IMR-90 (cell line): ENCODE measurements around the gene GSN. TPM values are rescaled to one million over a fixed set of nuclear protein-coding genes. Genes with fewer than 3 reads are reported as not detected.

Experiments
- ATAC-seq: fragments of 200-7000 bp; cut with Tn5 transposase; 2 replicates; pipeline ENCODE4 v1.9.1; 2020; ENCODE audit warnings: low read depth, mild to moderate bottlenecking, moderate library complexity
- BruUV-seq: library from RNA; stranded (reverse); fragments of 400-500 nt; replicated peaks from 2 replicates; lab custom pipeline; 2021; lab: Mats Ljungman, UMichigan
- CTCF ChIA-PET: fragments of 300-600 bp; formaldehyde crosslinking; extraction: SDS; loops from one replicate; lab custom pipeline; 2021; ENCODE audit warnings: antibody characterized with exemption; lab: Yijun Ruan, JAX
- POLR2A ChIA-PET: fragments of 300-600 bp; sonication (Branson Sonifier 250); formaldehyde crosslinking; loops from one replicate; lab custom pipeline; 2022; ENCODE audit warnings: antibody characterized with exemption; ENCODE audit not compliant: unreplicated experiment; lab: Charles Lee
- DNase-seq: peaks from one replicate; pipeline ENCODE4 v3.0.0; 2013
- H2AFZ ChIP-seq: replicated peaks from 2 replicates; pipeline ENCODE3; 2013; ENCODE audit warnings: low read length, mild to moderate bottlenecking; ENCODE audit not compliant: poor library complexity
- H2AK5ac ChIP-seq: 2 replicates; pipeline ENCODE4 v1.6.1; 2013; ENCODE audit warnings: low read depth, low read length, inconsistent platforms
- H2AK9ac ChIP-seq: replicated peaks from 2 replicates; pipeline ENCODE3; 2013; ENCODE audit warnings: mild to moderate bottlenecking, low read depth, low read length, moderate library complexity; ENCODE audit not compliant: poor library complexity
- H2BK120ac ChIP-seq: 2 replicates; pipeline ENCODE4 v1.6.1; 2013; ENCODE audit warnings: low read depth, low read length, inconsistent platforms
- H2BK15ac ChIP-seq: 3 replicates; pipeline ENCODE4 v1.6.1; 2013; ENCODE audit warnings: low read depth, low read length, inconsistent platforms
- H2BK20ac ChIP-seq: 2 replicates; pipeline ENCODE4 v1.6.1; 2013; ENCODE audit warnings: low read depth, mild to moderate bottlenecking, inconsistent platforms, low read length, moderate library complexity
- H2BK5ac ChIP-seq: 2 replicates; pipeline ENCODE4 v1.6.1; 2013; ENCODE audit warnings: mild to moderate bottlenecking, low read depth, low read length, inconsistent platforms; ENCODE audit not compliant: poor library complexity, severe bottlenecking
- H3K14ac ChIP-seq: replicated peaks from 2 replicates; pipeline ENCODE4 v1.6.1; 2013; ENCODE audit warnings: low read depth, low read length, inconsistent platforms
- H3K18ac ChIP-seq: 2 replicates; pipeline ENCODE4 v1.6.1; 2013; ENCODE audit warnings: low read depth, low read length, control low read depth
- H3K23ac ChIP-seq: 2 replicates; pipeline ENCODE4 v1.6.1; 2013; ENCODE audit warnings: low read depth, low read length, inconsistent platforms
- H3K27ac ChIP-seq: 2 replicates; pipeline ENCODE4 v1.5.1; 2013; ENCODE audit warnings: mild to moderate bottlenecking, control low read depth, low read length; ENCODE audit not compliant: insufficient read depth
- H3K27me3 ChIP-seq: 2 replicates; pipeline ENCODE4 v1.6.1; 2013; ENCODE audit warnings: low read length; ENCODE audit not compliant: control insufficient read depth, insufficient read depth
- H3K36me3 ChIP-seq: 2 replicates; pipeline ENCODE4 v1.6.1; 2013; ENCODE audit warnings: low read length, mixed read lengths; ENCODE audit not compliant: control insufficient read depth, insufficient read depth
- H3K4ac ChIP-seq: 2 replicates; pipeline ENCODE4 v1.6.1; 2013; ENCODE audit warnings: low read depth, low read length, inconsistent platforms
- H3K4me1 ChIP-seq: 2 replicates; pipeline ENCODE4 v1.6.1; 2013; ENCODE audit warnings: low read length, mixed read lengths; ENCODE audit not compliant: control insufficient read depth, insufficient read depth
- H3K4me2 ChIP-seq: 2 replicates; pipeline ENCODE4 v1.6.1; 2013; ENCODE audit warnings: low read depth, mild to moderate bottlenecking, control low read depth, low read length, moderate library complexity
- H3K4me3 ChIP-seq: 2 replicates; pipeline ENCODE4 v1.5.1; 2013; ENCODE audit warnings: low read depth, mild to moderate bottlenecking, control low read depth, low read length, moderate library complexity; ENCODE audit not compliant: insufficient read depth
- H3K56ac ChIP-seq: 2 replicates; pipeline ENCODE4 v1.6.1; 2013; ENCODE audit warnings: low read length, inconsistent platforms; ENCODE audit not compliant: insufficient read depth; ENCODE audit errors: extremely low read depth
- H3K79me1 ChIP-seq, 2 experiments: 2 replicates each; pipeline ENCODE4 v1.6.1; 2013; ENCODE audit warnings: low read length in 2 of 2, inconsistent platforms in 1 of 2, low read depth in 1 of 2
- H3K9ac ChIP-seq: 2 replicates; pipeline ENCODE4 v1.6.1; 2013; ENCODE audit warnings: low read depth, low read length, control low read depth
- H3K9me1 ChIP-seq: 2 replicates; pipeline ENCODE4 v1.6.1; 2013; ENCODE audit warnings: low read length, inconsistent platforms; ENCODE audit not compliant: insufficient read depth
- H3K9me3 ChIP-seq: 2 replicates; pipeline ENCODE4 v1.6.1; 2013; ENCODE audit warnings: low read length; ENCODE audit not compliant: control insufficient read depth, insufficient read depth
- H4K20me1 ChIP-seq: 2 replicates; pipeline ENCODE4 v1.6.1; 2013; ENCODE audit warnings: low read length, inconsistent platforms; ENCODE audit not compliant: insufficient read depth
- H4K5ac ChIP-seq: 2 replicates; pipeline ENCODE4 v1.6.1; 2013; ENCODE audit warnings: mild to moderate bottlenecking, low read depth, low read length, control low read depth
- H4K8ac ChIP-seq, 2 experiments: 2 replicates each; pipeline ENCODE4 v1.6.1; 2013; ENCODE audit warnings: low read depth in 2 of 2, low read length in 2 of 2, control low read depth in 1 of 2, inconsistent platforms in 1 of 2
- H4K91ac ChIP-seq: 2 replicates; pipeline ENCODE4 v1.6.1; 2013; ENCODE audit warnings: low read depth, low read length, inconsistent platforms; ENCODE audit not compliant: insufficient read depth
- BHLHE40 ChIP-seq: fragments of 150-350 bp; IDR thresholded peaks from 2 replicates; pipeline ENCODE4 v1.6.1; 2016; ENCODE audit warnings: mild to moderate bottlenecking, low read depth, low read length
- CEBPB ChIP-seq: IDR thresholded peaks from 2 replicates; pipeline ENCODE4 v1.6.1; 2012; ENCODE audit warnings: low read depth, low read length, improper control_type of control experiment
- CHD1 ChIP-seq: IDR thresholded peaks from 2 replicates; pipeline ENCODE4 v1.6.1; 2012; ENCODE audit warnings: low read depth, low read length, improper control_type of control experiment
- ELK1 ChIP-seq: fragments of 150-350 bp; IDR thresholded peaks from 2 replicates; pipeline ENCODE4 v1.6.1; 2016; ENCODE audit warnings: low read depth, mild to moderate bottlenecking, low read length, moderate library complexity, borderline replicate concordance
- MAFK ChIP-seq: IDR thresholded peaks from 2 replicates; pipeline ENCODE4 v1.6.1; 2012; ENCODE audit warnings: low read depth, low read length, improper control_type of control experiment
- MAZ ChIP-seq: IDR thresholded peaks from 2 replicates; pipeline ENCODE4 v1.6.1; 2012; ENCODE audit warnings: low read depth, mild to moderate bottlenecking, low read length, improper control_type of control experiment, moderate library complexity, borderline replicate concordance
- MXI1 ChIP-seq: IDR thresholded peaks from 2 replicates; pipeline ENCODE4 v1.6.1; 2012; ENCODE audit warnings: low read depth, mild to moderate bottlenecking, low read length, moderate library complexity, borderline replicate concordance
- RAD21 ChIP-seq: IDR thresholded peaks from 2 replicates; pipeline ENCODE4 v1.6.1; 2012; ENCODE audit warnings: low read length, improper control_type of control experiment
- RCOR1 ChIP-seq: IDR thresholded peaks from 2 replicates; pipeline ENCODE4 v1.6.1; 2012; ENCODE audit warnings: mild to moderate bottlenecking, low read length, improper control_type of control experiment; ENCODE audit not compliant: insufficient replicate concordance
- RFX5 ChIP-seq: IDR thresholded peaks from 2 replicates; pipeline ENCODE4 v1.8.0; 2012; ENCODE audit warnings: low read depth, mild to moderate bottlenecking, low read length, moderate library complexity
- SMC3 ChIP-seq: fragments of 150-350 bp; IDR thresholded peaks from 2 replicates; pipeline ENCODE4 v1.6.1; 2016; ENCODE audit warnings: low read depth, mild to moderate bottlenecking, antibody characterized with exemption, low read length, moderate library complexity
- USF2 ChIP-seq: fragments of 150-350 bp; IDR thresholded peaks from 2 replicates; pipeline ENCODE4 v1.6.1; 2017; ENCODE audit warnings: mild to moderate bottlenecking, antibody characterized with exemption, low read length, low read depth
- WGBS, 2 experiments: methylation state at CpG; one replicate each; pipeline versions ENCODE4 v1.1.5 to v1.1.7; 2013; ENCODE audit warnings: missing lambda C conversion rate in 2 of 2; ENCODE audit not compliant: insufficient read length in 1 of 2; ENCODE audit errors: extremely low coverage in 2 of 2; 5-methylcytosine and 5-hydroxymethylcytosine counted together
- dilution Hi-C: fragments of 300-500 bp; cut with HindIII; formaldehyde crosslinking; loops from one replicate; pipeline ENCODE4 v1.14.3; 2018; ENCODE audit warnings: low sequenced_read_pairs; ENCODE audit not compliant: unreplicated experiment
- in situ Hi-C: fragments of 300-500 bp; cut with MboI; formaldehyde crosslinking; loops from 3 replicates; pipeline ENCODE4 v1.14.3; 2019; ENCODE audit warnings: low sequenced_read_pairs, inconsistent platforms, mixed read lengths
- intact Hi-C: fragments of 100-400 bp; cut with micrococcal nuclease; formaldehyde crosslinking; loops from 2 replicates; pipeline ENCODE4 v1.10.0; 2022
- polyA plus RNA-seq, 3 experiments: library from polyadenylated mRNA; depleted of rRNA; stranded (reverse); fragments of >200 nt; gene quantifications; 2 replicates each; pipeline ENCODE4 v1.2.3, GENCODE V29; 2012; ENCODE audit warnings: low replicate concordance in 1 of 3
- total RNA-seq: library from RNA; depleted of rRNA; stranded (reverse); fragments of >200 nt; gene quantifications from 2 replicates; pipeline ENCODE4 v1.2.3, GENCODE V29; 2012
- TF ChIP-seq, protein P1 (sequence below): conservative IDR thresholded peaks from 2 replicates; pipeline ENCODE4 v1.5.1; 2012; ENCODE audit warnings: mild to moderate bottlenecking, low read depth, low read length, improper control_type of control experiment

GSN gene
- total and polyA plus RNA-seq, 2 of the 4 experiments (the other 2 are of a cell fraction) = 495 to 547 TPM

DNA sequence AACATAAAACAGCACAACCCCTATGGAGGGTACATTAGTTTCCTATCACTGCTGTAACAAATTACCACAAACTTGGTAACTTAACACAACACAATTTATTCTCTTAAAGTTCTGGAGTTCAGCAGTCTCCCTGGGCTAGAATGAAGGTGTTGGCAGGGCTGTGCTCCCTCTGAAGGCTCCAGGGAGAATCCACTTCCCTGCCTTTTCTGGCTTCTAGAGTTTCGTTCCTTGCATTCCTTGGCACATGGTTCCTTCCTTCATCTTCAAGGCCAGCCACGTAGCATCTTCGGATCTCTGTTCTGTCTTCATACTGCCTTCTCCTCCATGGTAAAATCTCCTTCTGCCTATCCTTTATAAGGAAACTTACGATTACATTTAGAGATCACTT, 25.0 kb upstream of the GSN start:
- no peak overlapping the region for H3K23ac ChIP-seq
- peaks cover 12% of the 10 kb centered on the region for H3K4me1 ChIP-seq
- ATAC-seq (no peak), DNase-seq (no peak)
- H3K4ac ChIP-seq = no peak overlapping the region
- ChIA-PET CTCF (no interaction called here), POLR2A (no interaction called here)
- H2AK9ac ChIP-seq = no peak overlapping the region
- H2BK15ac ChIP-seq = no peak overlapping the region
- H2AFZ ChIP-seq = no peak overlapping the region
- H3K36me3 ChIP-seq = no peaks in the 10 kb centered on the region
- no peaks in the 10 kb centered on the region for H3K9me3 ChIP-seq
- peak overlapping the region; percentile 79 for H2BK5ac ChIP-seq
- dilution Hi-C loops = no loop called here
- H3K14ac ChIP-seq = no peak overlapping the region
- TF ChIP-seq, protein P1, sequence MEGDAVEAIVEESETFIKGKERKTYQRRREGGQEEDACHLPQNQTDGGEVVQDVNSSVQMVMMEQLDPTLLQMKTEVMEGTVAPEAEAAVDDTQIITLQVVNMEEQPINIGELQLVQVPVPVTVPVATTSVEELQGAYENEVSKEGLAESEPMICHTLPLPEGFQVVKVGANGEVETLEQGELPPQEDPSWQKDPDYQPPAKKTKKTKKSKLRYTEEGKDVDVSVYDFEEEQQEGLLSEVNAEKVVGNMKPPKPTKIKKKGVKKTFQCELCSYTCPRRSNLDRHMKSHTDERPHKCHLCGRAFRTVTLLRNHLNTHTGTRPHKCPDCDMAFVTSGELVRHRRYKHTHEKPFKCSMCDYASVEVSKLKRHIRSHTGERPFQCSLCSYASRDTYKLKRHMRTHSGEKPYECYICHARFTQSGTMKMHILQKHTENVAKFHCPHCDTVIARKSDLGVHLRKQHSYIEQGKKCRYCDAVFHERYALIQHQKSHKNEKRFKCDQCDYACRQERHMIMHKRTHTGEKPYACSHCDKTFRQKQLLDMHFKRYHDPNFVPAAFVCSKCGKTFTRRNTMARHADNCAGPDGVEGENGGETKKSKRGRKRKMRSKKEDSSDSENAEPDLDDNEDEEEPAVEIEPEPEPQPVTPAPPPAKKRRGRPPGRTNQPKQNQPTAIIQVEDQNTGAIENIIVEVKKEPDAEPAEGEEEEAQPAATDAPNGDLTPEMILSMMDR = no peak
- no peak for TF ChIP-seq BHLHE40
- TF ChIP-seq RFX5 = no peak
- TF ChIP-seq CEBPB = no peak
- no peak for TF ChIP-seq RAD21
- no peak for TF ChIP-seq SMC3
- no peak for TF ChIP-seq RCOR1
- no peak for TF ChIP-seq CHD1
- TF ChIP-seq MAZ = no peak
- no peak for TF ChIP-seq MXI1
- TF ChIP-seq ELK1 = no peak
- TF ChIP-seq USF2 = no peak
- no peak for TF ChIP-seq MAFK
- in situ Hi-C loops = no loop called here
- no peak overlapping the region for H3K56ac ChIP-seq
- no peak overlapping the region for H3K27ac ChIP-seq
- intact Hi-C loops = no loop called here
- H3K4me3 ChIP-seq = no peak overlapping the region
- H4K5ac ChIP-seq = no peak overlapping the region
- 93% methylated on average over 3 of the region's 4 CpGs; no CpG with 5 or more reads in 1 of the 2 experiments for whole genome bisulfite sequencing, 2 experiments
- H4K20me1 ChIP-seq = no peaks in the 10 kb centered on the region
- no peak overlapping the region for H3K9ac ChIP-seq
- H3K18ac ChIP-seq = peak overlapping the region; percentile 12; the same call in 1 of the 2 replicates
- H3K4me2 ChIP-seq = no peak overlapping the region
- H2BK20ac ChIP-seq = 0 out of 2 replicates have a peak overlapping the region, but pooled peaks have one; percentile 4
- peak overlapping the region; percentile 59 to 85; a peak in 3 of 4 replicates for H4K8ac ChIP-seq
- peaks cover 7% of the 10 kb centered on the region; the same call in 1 of the 2 replicates for H3K9me1 ChIP-seq
- no TSS peak for BruUV-seq
- no peak overlapping the region for H4K91ac ChIP-seq
- H2BK120ac ChIP-seq = peak overlapping the region; percentile 35; the same call in 1 of the 2 replicates
- H2AK5ac ChIP-seq = 0 out of 2 replicates have a peak overlapping the region, but pooled peaks have one; percentile 48
- H3K79me1 ChIP-seq = no peaks in the 10 kb centered on the region
- H3K27me3 ChIP-seq = no peaks in the 10 kb centered on the region
